H9 (cell line): ENCODE data around the gene FAM89B. TPM values are rescaled to one million over a fixed set of nuclear protein-coding genes. Genes with fewer than 3 reads are reported as not detected.

Experiments
- DNase-seq: peaks from one replicate; pipeline ENCODE4 v3.0.0-alpha.2; 2017
- H2AFZ ChIP-seq: one replicate; pipeline ENCODE4 v1.6.1; 2013; ENCODE audit warnings: mild to moderate bottlenecking, low read length, control low read depth, moderate library complexity
- H2AK5ac ChIP-seq: 2 replicates; pipeline ENCODE4 v1.6.1; 2013; ENCODE audit warnings: low read length, control low read depth, mixed read lengths; ENCODE audit not compliant: insufficient read length
- H2BK120ac ChIP-seq: one replicate; pipeline ENCODE4 v1.6.1; 2013; ENCODE audit warnings: low read depth, mild to moderate bottlenecking, low read length, control low read depth, inconsistent platforms; ENCODE audit not compliant: poor library complexity, severe bottlenecking
- H2BK12ac ChIP-seq: 2 replicates; pipeline ENCODE4 v1.6.1; 2013; ENCODE audit warnings: low read length, control low read depth, mixed read lengths, low read depth; ENCODE audit not compliant: insufficient read length
- H2BK15ac ChIP-seq: 2 replicates; pipeline ENCODE4 v1.6.1; 2013; ENCODE audit warnings: low read depth, low read length, control low read depth
- H2BK20ac ChIP-seq: one replicate; pipeline ENCODE4 v1.6.1; 2013; ENCODE audit warnings: low read depth, mild to moderate bottlenecking, low read length, control low read depth, inconsistent platforms; ENCODE audit not compliant: poor library complexity, severe bottlenecking
- H2BK5ac ChIP-seq: 2 replicates; pipeline ENCODE4 v1.6.1; 2013; ENCODE audit warnings: low read length, control low read depth, mixed read lengths; ENCODE audit not compliant: insufficient read length
- H3K14ac ChIP-seq: 2 replicates; pipeline ENCODE4 v1.6.1; 2013; ENCODE audit warnings: low read length, control low read depth; ENCODE audit not compliant: insufficient read depth
- H3K18ac ChIP-seq: 2 replicates; pipeline ENCODE4 v1.6.1; 2013; ENCODE audit warnings: low read depth, mild to moderate bottlenecking, mixed read lengths, low read length, control low read depth; ENCODE audit not compliant: insufficient read length
- H3K23ac ChIP-seq: 2 replicates; pipeline ENCODE4 v1.6.1; 2013; ENCODE audit warnings: low read length, control low read depth, mixed read lengths, low read depth; ENCODE audit not compliant: insufficient read length
- H3K23me2 ChIP-seq: 2 replicates; pipeline ENCODE4 v1.6.1; 2013; ENCODE audit warnings: low read depth, mild to moderate bottlenecking, mixed read lengths, low read length, control low read depth; ENCODE audit not compliant: insufficient read length, poor library complexity, severe bottlenecking
- H3K27ac ChIP-seq: 2 replicates; pipeline ENCODE4 v1.5.1; 2013; ENCODE audit warnings: low read length, control low read depth, mixed read lengths, low read depth; ENCODE audit not compliant: insufficient read length
- H3K27me3 ChIP-seq: 2 replicates; pipeline ENCODE4 v1.6.1; 2013; ENCODE audit warnings: low read length, control low read depth, inconsistent platforms; ENCODE audit not compliant: insufficient read depth
- H3K4ac ChIP-seq: 2 replicates; pipeline ENCODE4 v1.6.1; 2013; ENCODE audit warnings: low read depth, mild to moderate bottlenecking, control low read depth, inconsistent platforms, low read length, moderate library complexity
- H3K4me1 ChIP-seq: 2 replicates; pipeline ENCODE4 v1.6.1; 2013; ENCODE audit warnings: low read length, control low read depth, inconsistent platforms; ENCODE audit not compliant: insufficient read depth
- H3K4me2 ChIP-seq: 2 replicates; pipeline ENCODE4 v1.6.1; 2013; ENCODE audit warnings: low read length, control low read depth, mixed read lengths; ENCODE audit not compliant: insufficient read length, insufficient read depth
- H3K56ac ChIP-seq: 2 replicates; pipeline ENCODE4 v1.6.1; 2013; ENCODE audit warnings: low read depth, mild to moderate bottlenecking, mixed read lengths, low read length, control low read depth; ENCODE audit not compliant: insufficient read length
- H3K79me1 ChIP-seq: 2 replicates; pipeline ENCODE4 v1.6.1; 2013; ENCODE audit warnings: low read depth, mild to moderate bottlenecking, moderate library complexity, low read length, control low read depth, inconsistent platforms; ENCODE audit not compliant: insufficient read depth, poor library complexity, severe bottlenecking
- H3K79me2 ChIP-seq: 2 replicates; pipeline ENCODE4 v1.6.1; 2013; ENCODE audit warnings: low read length, control low read depth, inconsistent platforms; ENCODE audit not compliant: insufficient read depth
- H3K9ac ChIP-seq: 2 replicates; pipeline ENCODE4 v1.6.1; 2013; ENCODE audit warnings: low read length, control low read depth, mixed read lengths; ENCODE audit not compliant: insufficient read length; ENCODE audit errors: extremely low read depth
- H3K9me3 ChIP-seq: one replicate; pipeline ENCODE4 v1.6.1; 2013; ENCODE audit warnings: low read depth, low read length, inconsistent platforms; ENCODE audit not compliant: control insufficient read depth
- H3T11ph ChIP-seq: one replicate; pipeline ENCODE4 v1.6.1; 2013; ENCODE audit warnings: mild to moderate bottlenecking, low read length, control low read depth, inconsistent platforms
- H4K20me1 ChIP-seq: one replicate; pipeline ENCODE4 v1.6.1; 2013; ENCODE audit not compliant: control insufficient read depth, insufficient read length, insufficient read depth
- H4K5ac ChIP-seq: 2 replicates; pipeline ENCODE4 v1.6.1; 2013; ENCODE audit warnings: low read depth, mild to moderate bottlenecking, mixed read lengths, low read length, control low read depth; ENCODE audit not compliant: insufficient read length
- H4K8ac ChIP-seq: replicated peaks from 2 replicates; pipeline ENCODE4 v1.6.1; 2013; ENCODE audit warnings: low read length, control low read depth, mixed read lengths, low read depth; ENCODE audit not compliant: insufficient read length
- H4K91ac ChIP-seq: 2 replicates; pipeline ENCODE4 v1.6.1; 2013; ENCODE audit warnings: low read depth, mild to moderate bottlenecking, moderate library complexity, mixed read lengths, low read length, control low read depth; ENCODE audit not compliant: insufficient read length
- H3K27ac Mint-ChIP-seq, 3 experiments: 2 replicates in 2 of 3; 3 replicates in 1 of 3; pipeline ENCODE4 v1.8.0; 2020 to 2021; ENCODE audit warnings: mixed read lengths in 3 of 3, mild to moderate bottlenecking in 1 of 3, moderate library complexity in 1 of 3
- H3K27me3 Mint-ChIP-seq: 2 replicates; pipeline ENCODE4 v1.8.0; 2021; ENCODE audit warnings: low read depth, mild to moderate bottlenecking, moderate library complexity, mixed read lengths
- H3K36me3 Mint-ChIP-seq, 3 experiments: 2 replicates in 2 of 3; 3 replicates in 1 of 3; pipeline ENCODE4 v1.8.0; 2020 to 2021; ENCODE audit warnings: low read depth in 3 of 3, mixed read lengths in 3 of 3; ENCODE audit not compliant: insufficient read depth in 1 of 3
- H3K4me1 Mint-ChIP-seq, 2 experiments: 2 replicates each; pipeline ENCODE4 v1.8.0; 2020; ENCODE audit warnings: mixed read lengths in 2 of 2
- H3K4me3 Mint-ChIP-seq, 2 experiments: 2 replicates in 1 of 2; 3 replicates in 1 of 2; pipeline ENCODE4 v1.8.0; 2020 to 2021; ENCODE audit warnings: mild to moderate bottlenecking in 2 of 2, mixed read lengths in 2 of 2, moderate library complexity in 1 of 2
- H3K9me3 Mint-ChIP-seq, 2 experiments: 2 replicates in 1 of 2; 3 replicates in 1 of 2; pipeline ENCODE4 v1.8.0; 2020; ENCODE audit warnings: mild to moderate bottlenecking in 2 of 2, mixed read lengths in 2 of 2, moderate library complexity in 1 of 2
- WGBS: extraction: QIAGEN DNeasy Blood & Tissue Kit; methylation state at CpG from one replicate; pipeline ENCODE4 v1.1.7; 2013; ENCODE audit warnings: missing lambda C conversion rate, low lambda C conversion rate, mixed read lengths; ENCODE audit not compliant: insufficient read length; ENCODE audit errors: extremely low coverage; 5-methylcytosine and 5-hydroxymethylcytosine counted together
- total RNA-seq: library from RNA; stranded (reverse); gene quantifications from 2 replicates; pipeline ENCODE4 v1.2.1, GENCODE V29; 2021
- TF ChIP-seq, protein P1 (sequence below): fragments of 200-600 bp; sonication (generic); conservative IDR thresholded peaks from 3 replicates; pipeline ENCODE4 v1.8.0; 2021; ENCODE audit warnings: antibody characterized with exemption, mild to moderate bottlenecking

Gene FAM89B
- total RNA-seq, 1 experiment from 2014 or later, result 21.7 TPM

DNA sequence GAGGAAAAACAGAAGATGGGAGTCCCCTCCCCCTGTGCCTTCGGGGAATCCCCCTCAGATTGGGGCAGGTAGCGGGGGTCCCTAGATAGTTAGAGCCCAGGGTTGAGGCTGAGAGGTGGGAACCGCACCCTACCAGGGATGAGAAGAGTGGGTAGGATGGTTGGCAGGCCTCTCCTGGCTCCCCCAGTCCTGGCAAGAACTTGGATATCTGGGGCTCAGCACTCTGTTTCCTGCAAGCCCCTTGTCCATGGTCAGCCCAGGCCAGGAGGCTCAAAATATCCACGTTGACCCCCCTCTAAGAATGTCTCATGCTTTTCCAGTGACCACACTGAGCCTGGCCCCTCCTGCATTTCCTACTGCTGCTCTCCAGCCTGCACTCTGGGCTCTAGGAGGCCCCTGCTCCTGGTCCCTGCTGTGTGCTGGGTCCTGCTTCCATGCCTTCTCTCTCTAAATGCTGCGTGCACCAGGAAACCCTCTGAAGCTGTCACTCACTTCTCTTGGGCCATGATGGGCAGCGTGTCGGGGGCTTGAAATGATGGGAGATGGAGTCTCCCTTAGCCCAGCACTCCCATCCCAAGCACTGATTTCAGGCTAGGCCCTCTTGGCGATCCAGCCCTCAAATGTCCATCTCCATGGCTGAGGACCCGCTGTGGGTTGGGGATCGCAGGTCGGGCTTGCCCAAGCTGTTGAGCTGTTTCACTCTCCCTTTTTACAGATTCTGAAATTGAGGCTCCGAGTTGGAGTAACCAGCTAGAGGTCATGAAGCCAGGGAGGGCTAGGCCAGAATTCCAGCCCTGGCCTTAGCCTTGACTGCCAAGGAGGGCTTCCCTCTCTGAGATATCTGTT is 39.6 kb downstream of the FAM89B start:
- H2BK20ac ChIP-seq, result no peak overlapping the region
- H3K27ac ChIP-seq, result no peak overlapping the region
- H3K23ac ChIP-seq, result no peak overlapping the region
- H3K79me1 ChIP-seq, result peaks cover 3% of the 10 kb centered on the region
- no peak overlapping the region for H2BK12ac ChIP-seq
- Mint-ChIP-seq H3K9me3 (no peaks in the 10 kb centered on the region), H3K27ac (peak overlapping the region; percentile 24 to 85 (median 82); a peak in 3 of 7 replicates), H3K36me3 (peaks cover 10 to 36% (median 36%) of the 10 kb centered on the region in 3 experiments; a peak in 6 of 7 replicates), H3K4me3 (peak overlapping the region; percentile 94 to 97), H3K4me1 (peaks cover 19 to 34% of the 10 kb centered on the region in 2 experiments), H3K27me3 (peaks cover 3% of the 10 kb centered on the region)
- WGBS, result no CpG with 5 or more reads among the region's 12 CpGs
- no peak overlapping the region for H3K4ac ChIP-seq
- H2AK5ac ChIP-seq, result no peak overlapping the region
- no peak overlapping the region for H2AFZ ChIP-seq
- no peak for DNase-seq
- no peak overlapping the region for H3T11ph ChIP-seq
- H3K9ac ChIP-seq, result no peak overlapping the region
- H4K20me1 ChIP-seq, result no peaks in the 10 kb centered on the region
- H3K23me2 ChIP-seq, result peaks cover 26% of the 10 kb centered on the region
- peak overlapping the region; percentile 18 for H3K4me2 ChIP-seq
- no peak overlapping the region for H4K91ac ChIP-seq
- H3K14ac ChIP-seq, result no peak overlapping the region
- TF ChIP-seq, protein P1, sequence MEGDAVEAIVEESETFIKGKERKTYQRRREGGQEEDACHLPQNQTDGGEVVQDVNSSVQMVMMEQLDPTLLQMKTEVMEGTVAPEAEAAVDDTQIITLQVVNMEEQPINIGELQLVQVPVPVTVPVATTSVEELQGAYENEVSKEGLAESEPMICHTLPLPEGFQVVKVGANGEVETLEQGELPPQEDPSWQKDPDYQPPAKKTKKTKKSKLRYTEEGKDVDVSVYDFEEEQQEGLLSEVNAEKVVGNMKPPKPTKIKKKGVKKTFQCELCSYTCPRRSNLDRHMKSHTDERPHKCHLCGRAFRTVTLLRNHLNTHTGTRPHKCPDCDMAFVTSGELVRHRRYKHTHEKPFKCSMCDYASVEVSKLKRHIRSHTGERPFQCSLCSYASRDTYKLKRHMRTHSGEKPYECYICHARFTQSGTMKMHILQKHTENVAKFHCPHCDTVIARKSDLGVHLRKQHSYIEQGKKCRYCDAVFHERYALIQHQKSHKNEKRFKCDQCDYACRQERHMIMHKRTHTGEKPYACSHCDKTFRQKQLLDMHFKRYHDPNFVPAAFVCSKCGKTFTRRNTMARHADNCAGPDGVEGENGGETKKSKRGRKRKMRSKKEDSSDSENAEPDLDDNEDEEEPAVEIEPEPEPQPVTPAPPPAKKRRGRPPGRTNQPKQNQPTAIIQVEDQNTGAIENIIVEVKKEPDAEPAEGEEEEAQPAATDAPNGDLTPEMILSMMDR, result no peak
- peaks cover 7% of the 10 kb centered on the region; the same call in 1 of the 2 replicates for H3K79me2 ChIP-seq
- H3K56ac ChIP-seq, result no peak overlapping the region
- H4K5ac ChIP-seq, result no peak overlapping the region
- no peak overlapping the region for H2BK15ac ChIP-seq
- H3K9me3 ChIP-seq, result no peaks in the 10 kb centered on the region
- no peak overlapping the region for H2BK120ac ChIP-seq
- H3K4me1 ChIP-seq, result no peaks in the 10 kb centered on the region; the same call in 1 of the 2 replicates
- no peak overlapping the region for H4K8ac ChIP-seq
- H2BK5ac ChIP-seq, result no peak overlapping the region
- H3K27me3 ChIP-seq, result no peaks in the 10 kb centered on the region
- no peak overlapping the region for H3K18ac ChIP-seq
